ENCODE results near the gene DMD.

DNA sequence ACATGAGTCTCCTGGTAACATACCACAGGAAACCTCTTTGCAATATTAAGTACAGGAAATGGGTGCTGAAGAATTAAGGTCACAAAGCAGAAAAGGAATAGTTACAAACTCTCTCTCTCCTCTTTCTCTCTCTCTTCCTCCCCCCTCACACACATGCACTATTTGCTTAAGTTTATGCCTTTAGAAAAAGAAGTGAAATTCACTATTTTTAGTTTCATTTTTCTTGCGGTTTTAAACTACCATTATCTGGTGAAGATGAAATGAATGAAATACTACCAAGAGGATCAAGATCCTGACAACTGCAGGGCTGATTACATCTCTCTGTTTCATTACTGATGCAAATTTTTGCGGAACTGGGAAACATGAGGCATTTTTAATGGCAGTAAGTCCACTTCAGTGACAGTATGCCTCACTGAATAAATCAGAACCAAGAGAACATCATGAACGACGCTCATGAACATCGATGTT is 2075.2 kb downstream of the DMD start:
- TF ChIP-seq, protein P1, sequence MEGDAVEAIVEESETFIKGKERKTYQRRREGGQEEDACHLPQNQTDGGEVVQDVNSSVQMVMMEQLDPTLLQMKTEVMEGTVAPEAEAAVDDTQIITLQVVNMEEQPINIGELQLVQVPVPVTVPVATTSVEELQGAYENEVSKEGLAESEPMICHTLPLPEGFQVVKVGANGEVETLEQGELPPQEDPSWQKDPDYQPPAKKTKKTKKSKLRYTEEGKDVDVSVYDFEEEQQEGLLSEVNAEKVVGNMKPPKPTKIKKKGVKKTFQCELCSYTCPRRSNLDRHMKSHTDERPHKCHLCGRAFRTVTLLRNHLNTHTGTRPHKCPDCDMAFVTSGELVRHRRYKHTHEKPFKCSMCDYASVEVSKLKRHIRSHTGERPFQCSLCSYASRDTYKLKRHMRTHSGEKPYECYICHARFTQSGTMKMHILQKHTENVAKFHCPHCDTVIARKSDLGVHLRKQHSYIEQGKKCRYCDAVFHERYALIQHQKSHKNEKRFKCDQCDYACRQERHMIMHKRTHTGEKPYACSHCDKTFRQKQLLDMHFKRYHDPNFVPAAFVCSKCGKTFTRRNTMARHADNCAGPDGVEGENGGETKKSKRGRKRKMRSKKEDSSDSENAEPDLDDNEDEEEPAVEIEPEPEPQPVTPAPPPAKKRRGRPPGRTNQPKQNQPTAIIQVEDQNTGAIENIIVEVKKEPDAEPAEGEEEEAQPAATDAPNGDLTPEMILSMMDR (IDR thresholded peaks at IDR 0.05): no peak
- TF ChIP-seq POLR2A (IDR thresholded peaks at IDR 0.05): no peak
